ENCODE data around the gene PCDHGA4. TPM values are rescaled to one million over a fixed set of nuclear protein-coding genes. Genes with fewer than 3 reads are reported as not detected.

Gene PCDHGA4
- total and polyA plus RNA-seq, 2 of the 13 experiments (the other 11 are each of a cell fraction or from before 2014, with no cell fraction given), result 0.49 to 0.58 TPM

DNA sequence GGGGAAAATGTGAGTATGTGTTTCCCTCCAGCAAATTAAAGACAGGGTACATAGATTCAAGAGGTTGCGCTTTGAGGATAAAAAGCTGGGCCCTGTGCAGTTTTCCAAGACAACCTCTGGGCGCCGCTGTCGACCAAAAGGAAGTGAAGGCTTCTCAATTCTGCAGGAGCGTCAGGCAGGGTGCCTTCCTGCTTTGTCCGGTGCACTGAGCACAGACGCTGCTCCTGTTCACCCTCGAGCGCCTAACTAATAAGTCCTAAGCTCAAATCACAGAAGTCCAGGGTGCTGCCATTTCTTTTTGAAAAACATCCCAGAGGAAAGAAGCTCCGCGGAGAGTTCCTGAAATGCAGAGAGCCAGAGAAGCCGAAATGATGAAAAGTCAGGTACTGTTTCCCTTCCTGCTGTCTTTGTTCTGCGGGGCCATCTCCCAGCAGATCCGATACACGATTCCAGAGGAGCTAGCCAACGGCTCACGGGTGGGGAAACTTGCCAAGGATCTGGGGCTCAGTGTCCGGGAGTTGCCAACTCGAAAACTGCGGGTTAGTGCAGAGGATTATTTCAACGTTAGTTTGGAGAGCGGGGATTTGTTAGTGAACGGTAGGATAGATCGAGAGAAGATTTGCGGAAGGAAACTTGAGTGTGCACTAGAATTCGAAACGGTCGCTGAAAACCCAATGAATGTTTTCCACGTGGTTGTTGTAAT, 4.8 kb upstream of the PCDHGA4 start, which contains the start of gene PCDHGB1 (continued):
- no peak for TF ChIP-seq ZNF234 (CRISPR knock-in tag; conservative IDR thresholded peaks at IDR 0.05)
- TF ChIP-seq XRCC5 (optimal IDR thresholded peaks at IDR 0.05; ENCODE audit: low read length), result peak; percentile 67
- TF ChIP-seq, protein P1, sequence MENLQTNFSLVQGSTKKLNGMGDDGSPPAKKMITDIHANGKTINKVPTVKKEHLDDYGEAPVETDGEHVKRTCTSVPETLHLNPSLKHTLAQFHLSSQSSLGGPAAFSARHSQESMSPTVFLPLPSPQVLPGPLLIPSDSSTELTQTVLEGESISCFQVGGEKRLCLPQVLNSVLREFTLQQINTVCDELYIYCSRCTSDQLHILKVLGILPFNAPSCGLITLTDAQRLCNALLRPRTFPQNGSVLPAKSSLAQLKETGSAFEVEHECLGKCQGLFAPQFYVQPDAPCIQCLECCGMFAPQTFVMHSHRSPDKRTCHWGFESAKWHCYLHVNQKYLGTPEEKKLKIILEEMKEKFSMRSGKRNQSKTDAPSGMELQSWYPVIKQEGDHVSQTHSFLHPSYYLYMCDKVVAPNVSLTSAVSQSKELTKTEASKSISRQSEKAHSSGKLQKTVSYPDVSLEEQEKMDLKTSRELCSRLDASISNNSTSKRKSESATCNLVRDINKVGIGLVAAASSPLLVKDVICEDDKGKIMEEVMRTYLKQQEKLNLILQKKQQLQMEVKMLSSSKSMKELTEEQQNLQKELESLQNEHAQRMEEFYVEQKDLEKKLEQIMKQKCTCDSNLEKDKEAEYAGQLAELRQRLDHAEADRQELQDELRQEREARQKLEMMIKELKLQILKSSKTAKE (CRISPR knock-in tag; IDR thresholded peaks at IDR 0.05; ENCODE audit: borderline replicate concordance), result no peak
- TF ChIP-seq ZNF644 (CRISPR knock-in tag; IDR thresholded peaks at IDR 0.05; ENCODE audit: low read depth), result no peak
- TF ChIP-seq, protein P2, sequence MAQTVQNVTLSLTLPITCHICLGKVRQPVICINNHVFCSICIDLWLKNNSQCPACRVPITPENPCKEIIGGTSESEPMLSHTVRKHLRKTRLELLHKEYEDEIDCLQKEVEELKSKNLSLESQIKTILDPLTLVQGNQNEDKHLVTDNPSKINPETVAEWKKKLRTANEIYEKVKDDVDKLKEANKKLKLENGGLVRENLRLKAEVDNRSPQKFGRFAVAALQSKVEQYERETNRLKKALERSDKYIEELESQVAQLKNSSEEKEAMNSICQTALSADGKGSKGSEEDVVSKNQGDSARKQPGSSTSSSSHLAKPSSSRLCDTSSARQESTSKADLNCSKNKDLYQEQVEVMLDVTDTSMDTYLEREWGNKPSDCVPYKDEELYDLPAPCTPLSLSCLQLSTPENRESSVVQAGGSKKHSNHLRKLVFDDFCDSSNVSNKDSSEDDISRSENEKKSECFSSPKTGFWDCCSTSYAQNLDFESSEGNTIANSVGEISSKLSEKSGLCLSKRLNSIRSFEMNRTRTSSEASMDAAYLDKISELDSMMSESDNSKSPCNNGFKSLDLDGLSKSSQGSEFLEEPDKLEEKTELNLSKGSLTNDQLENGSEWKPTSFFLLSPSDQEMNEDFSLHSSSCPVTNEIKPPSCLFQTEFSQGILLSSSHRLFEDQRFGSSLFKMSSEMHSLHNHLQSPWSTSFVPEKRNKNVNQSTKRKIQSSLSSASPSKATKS (CRISPR knock-in tag; IDR thresholded peaks at IDR 0.05), result no peak
- no peak for TF ChIP-seq NCOR1 (IDR thresholded peaks at IDR 0.05; ENCODE audit: borderline replicate concordance, low read length)
- TF ChIP-seq ZFP1 (CRISPR knock-in tag; IDR thresholded peaks at IDR 0.05), result no peak
- TF ChIP-seq GATAD1 (CRISPR knock-in tag; IDR thresholded peaks at IDR 0.05), result no peak
- TF ChIP-seq ZFP62 (CRISPR knock-in tag; IDR thresholded peaks at IDR 0.05), result no peak
- TF ChIP-seq ZFY (CRISPR knock-in tag; IDR thresholded peaks at IDR 0.05), result no peak
- TF ChIP-seq ZNF816 (CRISPR knock-in tag; IDR thresholded peaks at IDR 0.05; ENCODE audit: borderline replicate concordance), result no peak
- TF ChIP-seq RFX5 (IDR thresholded peaks at IDR 0.05; ENCODE audit: low read depth, low read length), result no peak
- TF ChIP-seq, protein P3, sequence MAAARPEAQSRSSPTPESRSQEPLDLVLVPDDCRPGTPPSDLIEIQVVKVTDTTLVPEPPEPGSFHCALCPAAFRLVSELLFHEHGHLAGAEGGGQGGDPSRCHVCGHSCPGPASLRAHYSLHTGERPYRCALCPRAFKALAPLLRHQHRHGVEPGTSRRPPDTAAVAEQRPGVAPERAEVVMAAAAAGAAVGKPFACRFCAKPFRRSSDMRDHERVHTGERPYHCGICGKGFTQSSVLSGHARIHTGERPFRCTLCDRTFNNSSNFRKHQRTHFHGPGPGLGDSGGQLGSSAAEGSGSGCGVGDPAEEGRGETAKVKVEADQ (CRISPR knock-in tag; IDR thresholded peaks at IDR 0.05; ENCODE audit: borderline replicate concordance), result no peak
- no peak for TF ChIP-seq TEAD3 (CRISPR knock-in tag; optimal IDR thresholded peaks at IDR 0.05; ENCODE audit: borderline replicate concordance)
- TF ChIP-seq, protein P4, sequence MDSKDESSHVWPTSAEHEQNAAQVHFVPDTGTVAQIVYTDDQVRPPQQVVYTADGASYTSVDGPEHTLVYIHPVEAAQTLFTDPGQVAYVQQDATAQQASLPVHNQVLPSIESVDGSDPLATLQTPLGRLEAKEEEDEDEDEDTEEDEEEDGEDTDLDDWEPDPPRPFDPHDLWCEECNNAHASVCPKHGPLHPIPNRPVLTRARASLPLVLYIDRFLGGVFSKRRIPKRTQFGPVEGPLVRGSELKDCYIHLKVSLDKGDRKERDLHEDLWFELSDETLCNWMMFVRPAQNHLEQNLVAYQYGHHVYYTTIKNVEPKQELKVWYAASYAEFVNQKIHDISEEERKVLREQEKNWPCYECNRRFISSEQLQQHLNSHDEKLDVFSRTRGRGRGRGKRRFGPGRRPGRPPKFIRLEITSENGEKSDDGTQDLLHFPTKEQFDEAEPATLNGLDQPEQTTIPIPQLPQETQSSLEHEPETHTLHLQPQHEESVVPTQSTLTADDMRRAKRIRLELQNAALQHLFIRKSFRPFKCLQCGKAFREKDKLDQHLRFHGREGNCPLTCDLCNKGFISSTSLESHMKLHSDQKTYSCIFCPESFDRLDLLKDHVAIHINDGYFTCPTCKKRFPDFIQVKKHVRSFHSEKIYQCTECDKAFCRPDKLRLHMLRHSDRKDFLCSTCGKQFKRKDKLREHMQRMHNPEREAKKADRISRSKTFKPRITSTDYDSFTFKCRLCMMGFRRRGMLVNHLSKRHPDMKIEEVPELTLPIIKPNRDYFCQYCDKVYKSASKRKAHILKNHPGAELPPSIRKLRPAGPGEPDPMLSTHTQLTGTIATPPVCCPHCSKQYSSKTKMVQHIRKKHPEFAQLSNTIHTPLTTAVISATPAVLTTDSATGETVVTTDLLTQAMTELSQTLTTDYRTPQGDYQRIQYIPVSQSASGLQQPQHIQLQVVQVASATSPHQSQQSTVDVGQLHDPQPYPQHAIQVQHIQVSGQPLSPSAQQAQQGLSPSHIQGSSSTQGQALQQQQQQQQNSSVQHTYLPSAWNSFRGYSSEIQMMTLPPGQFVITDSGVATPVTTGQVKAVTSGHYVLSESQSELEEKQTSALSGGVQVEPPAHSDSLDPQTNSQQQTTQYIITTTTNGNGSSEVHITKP (CRISPR knock-in tag; IDR thresholded peaks at IDR 0.05; ENCODE audit: low read depth), result no peak
- TF ChIP-seq ZNF543 (CRISPR knock-in tag; IDR thresholded peaks at IDR 0.05), result no peak
- TF ChIP-seq, protein P5, sequence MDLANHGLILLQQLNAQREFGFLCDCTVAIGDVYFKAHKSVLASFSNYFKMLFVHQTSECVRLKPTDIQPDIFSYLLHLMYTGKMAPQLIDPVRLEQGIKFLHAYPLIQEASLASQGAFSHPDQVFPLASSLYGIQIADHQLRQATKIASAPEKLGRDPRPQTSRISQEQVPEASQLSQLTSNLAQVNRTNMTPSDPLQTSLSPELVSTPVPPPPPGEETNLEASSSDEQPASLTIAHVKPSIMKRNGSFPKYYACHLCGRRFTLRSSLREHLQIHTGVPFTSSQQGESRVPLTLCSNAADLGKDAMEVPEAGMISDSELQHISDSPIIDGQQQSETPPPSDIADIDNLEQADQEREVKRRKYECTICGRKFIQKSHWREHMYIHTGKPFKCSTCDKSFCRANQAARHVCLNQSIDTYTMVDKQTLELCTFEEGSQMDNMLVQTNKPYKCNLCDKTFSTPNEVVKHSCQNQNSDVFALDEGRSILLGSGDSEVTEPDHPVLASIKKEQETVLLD (CRISPR knock-in tag; IDR thresholded peaks at IDR 0.05; ENCODE audit: low read depth), result no peak
- no peak for TF ChIP-seq ZNF251 (CRISPR knock-in tag; IDR thresholded peaks at IDR 0.05)
- no peak for TF ChIP-seq MIER3 (CRISPR knock-in tag; IDR thresholded peaks at IDR 0.05; ENCODE audit: borderline replicate concordance)

Measured in HepG2 (cell line).